ENCODE results near the gene SOCS3. TPM values are rescaled to one million over a fixed set of nuclear protein-coding genes. Genes with fewer than 3 reads are reported as not detected.

SOCS3 gene
- total RNA-seq, 1 experiment from 2014 or later: 53.1 TPM

DNA sequence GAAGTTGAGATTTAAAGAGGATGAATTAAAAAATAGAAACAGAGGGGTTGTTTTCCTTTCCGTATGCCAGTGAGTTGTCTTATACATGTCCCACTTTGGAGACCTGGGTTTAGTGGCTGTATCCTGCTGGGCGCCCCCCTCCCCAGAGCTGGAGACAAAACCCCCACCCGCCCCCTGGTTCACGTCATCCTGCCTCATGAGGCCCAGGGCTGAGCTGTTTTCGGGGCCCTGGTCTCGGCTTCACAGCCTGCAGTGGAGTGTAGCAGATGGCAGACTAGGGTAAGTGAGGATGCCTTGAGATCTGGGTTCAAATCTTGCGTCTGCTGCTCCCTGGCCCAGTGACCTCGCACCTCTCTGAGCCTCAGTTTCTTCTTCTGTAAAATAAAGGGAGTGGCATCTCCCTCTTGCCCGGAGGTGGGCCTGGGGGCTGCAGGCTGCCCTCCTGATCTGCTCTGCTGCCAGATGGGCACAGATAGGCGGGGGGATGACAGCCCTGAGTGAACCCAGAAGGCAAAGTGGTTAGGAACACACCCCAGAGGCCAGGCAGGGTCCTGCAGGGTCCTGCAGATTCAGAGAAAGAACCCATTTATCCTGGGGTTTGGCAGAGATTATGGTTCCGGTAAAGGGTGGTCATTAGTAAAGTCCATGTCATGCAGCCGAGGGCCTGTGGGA, 45.1 kb downstream of the SOCS3 start:
- Histone ChIP-seq H3K36me3 (ENCODE audit: control insufficient read depth, insufficient read depth, low read length) (no peaks in the 10 kb centered on the region), H3K27ac (ENCODE audit: low read length) (peak overlapping the region; percentile 85), H3K4me3 (ENCODE audit: low read depth in 2 of 2, low read length in 2 of 2) (peak overlapping the region; percentile 47 to 54), H3K4me1 (ENCODE audit: control insufficient read depth, insufficient read depth, low read length) (peaks cover 46% of the 10 kb centered on the region), H3K27me3 (ENCODE audit: control insufficient read depth, insufficient read depth, low read length) (no peaks in the 10 kb centered on the region), H3K9me3 (ENCODE audit: control insufficient read depth, insufficient read depth, low read depth, low read length) (no peaks in the 10 kb centered on the region)
- CTCF ChIA-PET: interaction anchor here (0.6 to 1.1 kb wide), 5 partner anchors 14 to 354 kb away, joined by 3 to 5 read pairs (median 3); no protein-coding TSS in a partner anchor
- no TSS peak for BruUV-seq (replicated peaks)
- no peak for ATAC-seq
- TF ChIP-seq, protein P1, sequence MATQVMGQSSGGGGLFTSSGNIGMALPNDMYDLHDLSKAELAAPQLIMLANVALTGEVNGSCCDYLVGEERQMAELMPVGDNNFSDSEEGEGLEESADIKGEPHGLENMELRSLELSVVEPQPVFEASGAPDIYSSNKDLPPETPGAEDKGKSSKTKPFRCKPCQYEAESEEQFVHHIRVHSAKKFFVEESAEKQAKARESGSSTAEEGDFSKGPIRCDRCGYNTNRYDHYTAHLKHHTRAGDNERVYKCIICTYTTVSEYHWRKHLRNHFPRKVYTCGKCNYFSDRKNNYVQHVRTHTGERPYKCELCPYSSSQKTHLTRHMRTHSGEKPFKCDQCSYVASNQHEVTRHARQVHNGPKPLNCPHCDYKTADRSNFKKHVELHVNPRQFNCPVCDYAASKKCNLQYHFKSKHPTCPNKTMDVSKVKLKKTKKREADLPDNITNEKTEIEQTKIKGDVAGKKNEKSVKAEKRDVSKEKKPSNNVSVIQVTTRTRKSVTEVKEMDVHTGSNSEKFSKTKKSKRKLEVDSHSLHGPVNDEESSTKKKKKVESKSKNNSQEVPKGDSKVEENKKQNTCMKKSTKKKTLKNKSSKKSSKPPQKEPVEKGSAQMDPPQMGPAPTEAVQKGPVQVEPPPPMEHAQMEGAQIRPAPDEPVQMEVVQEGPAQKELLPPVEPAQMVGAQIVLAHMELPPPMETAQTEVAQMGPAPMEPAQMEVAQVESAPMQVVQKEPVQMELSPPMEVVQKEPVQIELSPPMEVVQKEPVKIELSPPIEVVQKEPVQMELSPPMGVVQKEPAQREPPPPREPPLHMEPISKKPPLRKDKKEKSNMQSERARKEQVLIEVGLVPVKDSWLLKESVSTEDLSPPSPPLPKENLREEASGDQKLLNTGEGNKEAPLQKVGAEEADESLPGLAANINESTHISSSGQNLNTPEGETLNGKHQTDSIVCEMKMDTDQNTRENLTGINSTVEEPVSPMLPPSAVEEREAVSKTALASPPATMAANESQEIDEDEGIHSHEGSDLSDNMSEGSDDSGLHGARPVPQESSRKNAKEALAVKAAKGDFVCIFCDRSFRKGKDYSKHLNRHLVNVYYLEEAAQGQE (IDR thresholded peaks at IDR 0.05; ENCODE audit: insufficient read depth in 1 of 2, low read depth in 2 of 2, low read length in 1 of 2): no peak
- TF ChIP-seq SIN3A (IDR thresholded peaks at IDR 0.05; ENCODE audit: borderline replicate concordance, insufficient read depth, low read depth, low read length) (no peak), TCF7L2 (IDR thresholded peaks at IDR 0.05; ENCODE audit: low read depth, low read length) (no peak), CTCF (IDR thresholded peaks at IDR 0.05) (no peak), POLR2AphosphoS5 (IDR thresholded peaks at IDR 0.05; ENCODE audit: low read depth, low read length) (no peak)
- no peak for DNase-seq (ENCODE audit: low read depth, low spot score)
- intact Hi-C loops (cut with micrococcal nuclease; ENCODE audit: unreplicated experiment) (no loop called here), in situ Hi-C loops (cut with HindIII; ENCODE audit: low pct_unique_long_range_greater_than_20kb, low sequenced_read_pairs) (no loop called here)
- POLR2A ChIA-PET: interaction anchor here (0.7 to 1.2 kb wide), 2 partner anchors 13 to 18 kb away, joined by 3 read pairs; no protein-coding TSS in a partner anchor

GRCh38 chr17:78313735-78314648, 45.9 kb downstream of the SOCS3 start:
- ChIA-PET POLR2A (interaction anchor here (0.6 to 1.2 kb wide), 6 partner anchors 12 to 184 kb away, joined by 3 to 5 read pairs (median 4); no protein-coding TSS in a partner anchor), CTCF (interaction anchor here (0.6 to 1.1 kb wide), 5 partner anchors 15 to 353 kb away, joined by 3 to 5 read pairs (median 4); no protein-coding TSS in a partner anchor)
- no peak; the same call in 1 of the 2 replicates for TF ChIP-seq CTCF (IDR thresholded peaks at IDR 0.05)
- peak; percentile 87; the same call in 1 of the 2 replicates for TF ChIP-seq SIN3A (IDR thresholded peaks at IDR 0.05; ENCODE audit: borderline replicate concordance, insufficient read depth, low read depth, low read length)
- peak; percentile 74 for TF ChIP-seq POLR2AphosphoS5 (IDR thresholded peaks at IDR 0.05; ENCODE audit: low read depth, low read length)
- TF ChIP-seq, protein P1 (IDR thresholded peaks at IDR 0.05; ENCODE audit: insufficient read depth in 1 of 2, low read depth in 2 of 2, low read length in 1 of 2): no peak
- peak; percentile 39; the same call in 1 of the 2 replicates for TF ChIP-seq TCF7L2 (IDR thresholded peaks at IDR 0.05; ENCODE audit: low read depth, low read length)
- no peaks in the 10 kb centered on the region for H3K36me3 ChIP-seq (ENCODE audit: control insufficient read depth, insufficient read depth, low read length)
- H3K4me1 ChIP-seq (ENCODE audit: control insufficient read depth, insufficient read depth, low read length): peaks cover 49% of the 10 kb centered on the region
- H3K27me3 ChIP-seq (ENCODE audit: control insufficient read depth, insufficient read depth, low read length): no peaks in the 10 kb centered on the region
- H3K9me3 ChIP-seq (ENCODE audit: control insufficient read depth, insufficient read depth, low read depth, low read length): no peaks in the 10 kb centered on the region
- no TSS peak for BruUV-seq (replicated peaks)
- intact Hi-C loops (cut with micrococcal nuclease; ENCODE audit: unreplicated experiment): no loop called here
- ATAC-seq (peak; percentile 85), DNase-seq (ENCODE audit: low read depth, low spot score) (no peak)
- peak overlapping the region; percentile 47 to 54 for H3K4me3 ChIP-seq (ENCODE audit: low read depth in 2 of 2, low read length in 2 of 2)
- peak overlapping the region; percentile 85 for H3K27ac ChIP-seq (ENCODE audit: low read length)
- in situ Hi-C loops (cut with HindIII; ENCODE audit: low pct_unique_long_range_greater_than_20kb, low sequenced_read_pairs): no loop called here
